Keratinocyte (primary cell): ENCODE results near the gene TWNK. TPM values are rescaled to one million over a fixed set of nuclear protein-coding genes. Genes with fewer than 3 reads are reported as not detected.

ENCODE experiments used
- DNase-seq: peaks from one replicate; pipeline ENCODE4 v3.0.0-alpha.2; 2011; ENCODE audit warnings: low read depth, missing footprints, low spot score
- FAIRE-seq: peaks from 2 replicates; lab custom pipeline; 2011; peaks lifted over from hg19 to GRCh38; lab: Jason Lieb, UNC
- H2AFZ ChIP-seq: 2 replicates; pipeline ENCODE4 v1.6.0; 2012; ENCODE audit warnings: low read length, control low read depth, inconsistent platforms; ENCODE audit not compliant: control insufficient read depth
- H3K27ac ChIP-seq: 2 replicates; pipeline ENCODE4 v1.5.1; 2011; ENCODE audit warnings: low read length; ENCODE audit not compliant: control insufficient read depth, insufficient read depth
- H3K27me3 ChIP-seq: 3 replicates; pipeline ENCODE4 v1.6.0; 2011; ENCODE audit warnings: low read length; ENCODE audit not compliant: control insufficient read depth, insufficient read depth; ENCODE audit errors: extremely low read depth
- H3K36me3 ChIP-seq, 2 experiments: 2 replicates in 1 of 2; 3 replicates in 1 of 2; pipeline ENCODE4 v1.5.1; 2011; ENCODE audit warnings: low read length in 2 of 2, mild to moderate bottlenecking in 1 of 2; ENCODE audit not compliant: control insufficient read depth in 2 of 2, insufficient read depth in 2 of 2; ENCODE audit errors: extremely low read depth in 1 of 2
- H3K4me1 ChIP-seq: 3 replicates; pipeline ENCODE4 v1.5.1; 2011; ENCODE audit warnings: low read length; ENCODE audit not compliant: control insufficient read depth, insufficient read depth; ENCODE audit errors: extremely low read depth
- H3K4me2 ChIP-seq: 3 replicates; pipeline ENCODE4 v1.6.0; 2011; ENCODE audit warnings: low read depth, low read length; ENCODE audit not compliant: control insufficient read depth, insufficient read depth; ENCODE audit errors: extremely low read depth
- H3K4me3 ChIP-seq, 3 experiments: fragments of 200-600 bp in 1 of 3; sonication (generic) in 1 of 3; 2 replicates in 2 of 3; 3 replicates in 1 of 3; pipeline ENCODE4 v1.5.1; 2011 to 2016; ENCODE audit warnings: low read length in 3 of 3, mild to moderate bottlenecking in 3 of 3, control low read depth in 2 of 3, inconsistent platforms in 1 of 3, low read depth in 1 of 3, mixed read lengths in 1 of 3, mixed run types in 1 of 3, moderate library complexity in 1 of 3; ENCODE audit not compliant: control insufficient read depth in 2 of 3, insufficient read depth in 2 of 3; ENCODE audit errors: extremely low read depth in 1 of 3
- H3K79me2 ChIP-seq: 2 replicates; pipeline ENCODE4 v1.6.0; 2012; ENCODE audit warnings: low read length; ENCODE audit not compliant: control insufficient read depth, insufficient read depth
- H3K9ac ChIP-seq: 3 replicates; pipeline ENCODE4 v1.6.0; 2011; ENCODE audit warnings: low read length; ENCODE audit not compliant: control insufficient read depth, insufficient read depth; ENCODE audit errors: extremely low read depth
- H3K9me1 ChIP-seq: 3 replicates; pipeline ENCODE4 v1.6.0; 2011; ENCODE audit warnings: low read length; ENCODE audit not compliant: control insufficient read depth, insufficient read depth; ENCODE audit errors: extremely low read depth
- H3K9me3 ChIP-seq: 2 replicates; pipeline ENCODE4 v1.5.1; 2012; ENCODE audit warnings: low read depth, low read length; ENCODE audit not compliant: control insufficient read depth
- H4K20me1 ChIP-seq: 3 replicates; pipeline ENCODE4 v1.6.0; 2011; ENCODE audit warnings: low read length; ENCODE audit not compliant: control insufficient read depth, insufficient read depth; ENCODE audit errors: extremely low read depth
- CTCF ChIP-seq, 3 experiments: IDR thresholded peaks in 1 of 3; conservative IDR thresholded peaks in 1 of 3; optimal IDR thresholded peaks in 1 of 3; 2 replicates in 2 of 3; 3 replicates in 1 of 3; pipeline versions ENCODE3 to v1.5.1; 2011; ENCODE audit warnings: low read length in 3 of 3, mild to moderate bottlenecking in 3 of 3, moderate library complexity in 2 of 3, control low read depth in 1 of 3, inconsistent platforms in 1 of 3; ENCODE audit not compliant: insufficient read depth in 2 of 3; ENCODE audit errors: extremely low read depth in 1 of 3
- EZH2 ChIP-seq: IDR thresholded peaks from one replicate; pipeline ENCODE4 v1.6.1; 2012; ENCODE audit warnings: inconsistent platforms, mild to moderate bottlenecking, low read length, moderate library complexity
- dilution Hi-C: fragments of 300-500 bp; cut with MboI; formaldehyde crosslinking; loops from one replicate; pipeline ENCODE4 v1.7.0; 2020; ENCODE audit warnings: low sequenced_read_pairs; ENCODE audit not compliant: extremely low pct_ligation_motif_present
- polyA plus RNA-seq, 5 experiments: library from polyadenylated mRNA; depleted of rRNA in 3 of 5; stranded (reverse) in 3 of 5; stranded (forward) in 1 of 5; unstranded in 1 of 5; fragments of >200 nt; gene quantifications; 1 replicate in 1 of 5; 2 replicates in 3 of 5; 3 replicates in 1 of 5; pipeline versions ENCODE4 v1.2.1 to v1.2.3, GENCODE V29; 2011 to 2012; ENCODE audit warnings: missing spikeins in 2 of 5, low read depth in 1 of 5, low replicate concordance in 1 of 5

Gene TWNK
- polyA plus RNA-seq, 1 donor (not counting 4 experiments of a cell fraction or from before 2014, with no cell fraction given), result 12.9 TPM

- H3K4me3 ChIP-seq, result no peak overlapping the region
- H3K27ac ChIP-seq, result no peak overlapping the region
- no peak overlapping the region for H3K4me2 ChIP-seq
- FAIRE-seq (no peak), DNase-seq (no peak)
- H3K9me1 ChIP-seq, result no peaks in the 10 kb centered on the region
- no peak overlapping the region for H3K9ac ChIP-seq
- peaks cover 17% of the 10 kb centered on the region for H3K4me1 ChIP-seq
- H2AFZ ChIP-seq, result no peak overlapping the region
- no peaks in the 10 kb centered on the region for H3K27me3 ChIP-seq
- H4K20me1 ChIP-seq, result no peaks in the 10 kb centered on the region
- H3K9me3 ChIP-seq, result no peaks in the 10 kb centered on the region
- H3K36me3 ChIP-seq, result peaks cover 31% of the 10 kb centered on the region in 2 experiments
- dilution Hi-C loops, result no loop called here
- H3K79me2 ChIP-seq, result peaks cover 22% of the 10 kb centered on the region
- TF ChIP-seq CTCF (optimal IDR thresholded peaks at IDR 0.05 in 1 of 3, IDR thresholded peaks at IDR 0.05 in 1 of 3, conservative IDR thresholded peaks at IDR 0.05 in 1 of 3; ENCODE audit: extremely low read depth in 1 of 3, insufficient read depth in 2 of 3, low read length in 3 of 3), result peak; percentile 44 to 72 (median 51)
- no peak for TF ChIP-seq EZH2
Observed at GRCh38 chr10:100993986-100994708, 6.8 kb downstream of the TWNK start.

- H3K36me3 ChIP-seq, result peaks cover 21 to 26% of the 10 kb centered on the region in 2 experiments
- no peaks in the 10 kb centered on the region for H3K9me3 ChIP-seq
- no peak overlapping the region for H3K27ac ChIP-seq
- peaks cover 17% of the 10 kb centered on the region for H3K4me1 ChIP-seq
- no peak overlapping the region for H3K4me3 ChIP-seq
- TF ChIP-seq EZH2 (no peak), CTCF (optimal IDR thresholded peaks at IDR 0.05 in 1 of 3, IDR thresholded peaks at IDR 0.05 in 1 of 3, conservative IDR thresholded peaks at IDR 0.05 in 1 of 3; ENCODE audit: extremely low read depth in 1 of 3, insufficient read depth in 2 of 3, low read length in 3 of 3) (no peak)
- DNase-seq (no peak), FAIRE-seq (no peak)
- no peaks in the 10 kb centered on the region for H3K27me3 ChIP-seq
- H3K4me2 ChIP-seq, result no peak overlapping the region
- dilution Hi-C loops, result no loop called here
- H3K9ac ChIP-seq, result no peak overlapping the region
- no peaks in the 10 kb centered on the region for H4K20me1 ChIP-seq
- no peaks in the 10 kb centered on the region for H3K9me1 ChIP-seq
- H3K79me2 ChIP-seq, result peaks cover 19% of the 10 kb centered on the region
- H2AFZ ChIP-seq, result no peak overlapping the region
Observed at GRCh38 chr10:100995181-100995580, 7.8 kb downstream of the TWNK start.
